Small intestine (tissue), 4 donors: ENCODE data around the gene TRIM51. TPM values are rescaled to one million over a fixed set of nuclear protein-coding genes. Genes with fewer than 3 reads are reported as not detected.

Experiments used
- polyA plus RNA-seq, 4 donors: library from polyadenylated mRNA; stranded (reverse) in 3 of 4; unstranded in 1 of 4; fragments of 200-250 nt in 3 of 4; fragments of 120-200 nt in 1 of 4; gene quantifications; one replicate each; pipeline versions ENCODE4 v1.2.1 to v1.2.3, GENCODE V29; 2013
- donor health status: healthy with polysubstance abuse.
- donor health status: Bipolar disorder and iron deficiency.
- donor health status: healthy.

The TRIM51 gene
- polyA plus RNA-seq, 4 donors: not detected

Other genes with a start within 250 kb of the TRIM51 start
- gene OR4P4, start 248.2 kb upstream of the TRIM51 start, polyA plus RNA-seq: not detected
- not detected for gene OR4S2, start 235.0 kb upstream of the TRIM51 start, polyA plus RNA-seq
- not detected for gene OR4C6, start 221.1 kb upstream of the TRIM51 start, polyA plus RNA-seq
- gene OR5D13, start 109.9 kb upstream of the TRIM51 start, polyA plus RNA-seq: not detected
- gene OR5D14, start 87.7 kb upstream of the TRIM51 start, polyA plus RNA-seq: not detected
- gene OR5L1, start 71.9 kb upstream of the TRIM51 start, polyA plus RNA-seq: not detected
- gene OR5D18, start 63.7 kb upstream of the TRIM51 start, polyA plus RNA-seq: not detected
- not detected for gene OR5L2, start 56.1 kb upstream of the TRIM51 start, polyA plus RNA-seq
- not detected for gene OR5D16, start 44.5 kb upstream of the TRIM51 start, polyA plus RNA-seq
- gene OR5W2, start 31.3 kb downstream of the TRIM51 start, polyA plus RNA-seq: not detected
- gene OR5I1, start 53.1 kb downstream of the TRIM51 start, polyA plus RNA-seq: not detected
- not detected for gene OR10AG1, start 86.6 kb downstream of the TRIM51 start, polyA plus RNA-seq
- not detected for gene OR5F1, start 111.3 kb downstream of the TRIM51 start, polyA plus RNA-seq
- gene OR5AS1, start 144.4 kb downstream of the TRIM51 start, polyA plus RNA-seq: not detected
- not detected for gene OR8I2, start 210.0 kb downstream of the TRIM51 start, polyA plus RNA-seq
- not detected for gene OR8H2, start 220.4 kb downstream of the TRIM51 start, polyA plus RNA-seq
- not detected for gene OR8H3, start 239.1 kb downstream of the TRIM51 start, polyA plus RNA-seq